Colonic mucosa (tissue), 4 donors: ENCODE measurements around the gene EPB41L2. TPM values are rescaled to one million over a fixed set of nuclear protein-coding genes. Genes with fewer than 3 reads are reported as not detected.
A peak's percentile ranks its signal among the peaks of the same experiment; 100 is the strongest.
"Not testable (repeated sequence)": the region's sequence is repeated elsewhere in the genome, so short reads cannot be mapped to it uniquely, and the experiment has no call there.

ENCODE experiments used
- DNase-seq: peaks from one replicate; pipeline ENCODE4 v3.0.0-alpha.2; 2020
- H3K27ac ChIP-seq: fragments of 200-600 bp; one replicate; pipeline ENCODE4 v1.8.0; 2021
- H3K27me3 ChIP-seq: fragments of 200-600 bp; one replicate; pipeline ENCODE4 v1.8.0; 2021
- H3K36me3 ChIP-seq: fragments of 200-600 bp; one replicate; pipeline ENCODE4 v1.8.0; 2021
- H3K4me1 ChIP-seq: fragments of 200-600 bp; one replicate; pipeline ENCODE4 v1.8.0; 2021; ENCODE audit warnings: mild to moderate bottlenecking
- H3K4me3 ChIP-seq: fragments of 200-600 bp; one replicate; pipeline ENCODE4 v1.8.0; 2021
- H3K9ac ChIP-seq, 2 donors: one replicate each; pipeline ENCODE4 v1.7.0; 2013; ENCODE audit warnings: control low read depth in 2 of 2, low read depth in 2 of 2, low read length in 2 of 2
- H3K9me3 ChIP-seq: fragments of 200-600 bp; one replicate; pipeline ENCODE4 v1.8.0; 2021
- intact Hi-C: fragments of 100-400 bp; cut with DNase I; formaldehyde crosslinking; loops from one replicate; pipeline ENCODE4 v1.14.1; 2022
- total RNA-seq, 2 donors: library from RNA; stranded (reverse); fragmentation: NEBNext Ultra II Directional in 1 of 2; extraction: Animal tissue kit (Norgen Biotek cat#: 25700) in 1 of 2; gene quantifications; one replicate each; pipeline ENCODE4 v1.2.1, GENCODE V29; 2021
- TF ChIP-seq, protein P1 (sequence below): fragments of 200-600 bp; IDR thresholded peaks from one replicate; pipeline ENCODE4 v1.8.0; 2022; ENCODE audit warnings: antibody characterized with exemption, mild to moderate bottlenecking
- donor health status: healthy.
- donor health status: DM: no; HTN: no; CAD: no.
- donor health status: DM: no; HTN: no; CAD: no.

EPB41L2 gene
- total RNA-seq, 2 donors from 2014 or later = 106 to 113 TPM

- Histone ChIP-seq H3K4me1 (no peaks in the 10 kb centered on the region), H3K27me3 (no peaks in the 10 kb centered on the region), H3K9me3 (no peaks in the 10 kb centered on the region), H3K36me3 (no peaks in the 10 kb centered on the region), H3K27ac (no peak overlapping the region), H3K4me3 (no peak overlapping the region), H3K9ac (no peak overlapping the region)
- intact Hi-C loops = no loop called here
- TF ChIP-seq, protein P1, sequence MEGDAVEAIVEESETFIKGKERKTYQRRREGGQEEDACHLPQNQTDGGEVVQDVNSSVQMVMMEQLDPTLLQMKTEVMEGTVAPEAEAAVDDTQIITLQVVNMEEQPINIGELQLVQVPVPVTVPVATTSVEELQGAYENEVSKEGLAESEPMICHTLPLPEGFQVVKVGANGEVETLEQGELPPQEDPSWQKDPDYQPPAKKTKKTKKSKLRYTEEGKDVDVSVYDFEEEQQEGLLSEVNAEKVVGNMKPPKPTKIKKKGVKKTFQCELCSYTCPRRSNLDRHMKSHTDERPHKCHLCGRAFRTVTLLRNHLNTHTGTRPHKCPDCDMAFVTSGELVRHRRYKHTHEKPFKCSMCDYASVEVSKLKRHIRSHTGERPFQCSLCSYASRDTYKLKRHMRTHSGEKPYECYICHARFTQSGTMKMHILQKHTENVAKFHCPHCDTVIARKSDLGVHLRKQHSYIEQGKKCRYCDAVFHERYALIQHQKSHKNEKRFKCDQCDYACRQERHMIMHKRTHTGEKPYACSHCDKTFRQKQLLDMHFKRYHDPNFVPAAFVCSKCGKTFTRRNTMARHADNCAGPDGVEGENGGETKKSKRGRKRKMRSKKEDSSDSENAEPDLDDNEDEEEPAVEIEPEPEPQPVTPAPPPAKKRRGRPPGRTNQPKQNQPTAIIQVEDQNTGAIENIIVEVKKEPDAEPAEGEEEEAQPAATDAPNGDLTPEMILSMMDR = no peak
- no peak for DNase-seq
Observed at GRCh38 chr6:130945401-130945919, 117.6 kb downstream of the EPB41L2 start.

- no peak for DNase-seq
- no peak overlapping the region for H3K9ac ChIP-seq
- no peaks in the 10 kb centered on the region for H3K27me3 ChIP-seq
- intact Hi-C loops = no loop called here
- no peaks in the 10 kb centered on the region for H3K4me1 ChIP-seq
- no peaks in the 10 kb centered on the region for H3K36me3 ChIP-seq
- H3K27ac ChIP-seq = no peak overlapping the region
- no peaks in the 10 kb centered on the region for H3K9me3 ChIP-seq
- TF ChIP-seq, protein P1 = no peak
- no peak overlapping the region for H3K4me3 ChIP-seq
Observed at GRCh38 chr6:130944486-130944885, 118.6 kb downstream of the EPB41L2 start.

GRCh38 chr6:130943738-130944137, 119.3 kb downstream of the EPB41L2 start:
- peak; percentile 66 for DNase-seq
- no peak overlapping the region for H3K4me3 ChIP-seq
- H3K27ac ChIP-seq = no peak overlapping the region
- TF ChIP-seq, protein P1 = no peak
- H3K27me3 ChIP-seq = no peaks in the 10 kb centered on the region
- intact Hi-C loops = no loop called here
- no peaks in the 10 kb centered on the region for H3K9me3 ChIP-seq
- peak overlapping the region in 1 of 2 donors; percentile 22 for H3K9ac ChIP-seq
- H3K4me1 ChIP-seq = no peaks in the 10 kb centered on the region
- no peaks in the 10 kb centered on the region for H3K36me3 ChIP-seq

DNA sequence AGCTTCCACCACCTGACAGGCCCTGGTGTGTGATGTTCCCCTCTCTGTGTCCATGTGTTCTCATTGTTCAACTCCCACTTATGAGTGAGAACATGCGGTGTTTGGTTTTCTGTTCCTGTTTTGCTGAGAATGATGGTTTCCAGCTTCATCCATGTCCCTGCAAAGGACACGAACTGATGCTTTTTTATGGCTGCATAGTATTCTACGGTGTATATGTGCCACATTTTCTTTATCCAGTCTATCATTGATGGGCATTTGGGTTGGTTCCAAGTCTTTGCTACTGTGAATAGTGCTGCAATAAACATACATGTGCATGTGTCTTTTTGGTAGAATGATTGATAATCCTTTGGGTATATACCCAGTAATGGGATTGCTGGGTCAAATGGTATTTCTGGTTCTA, 120.3 kb downstream of the EPB41L2 start:
- H3K9me3 ChIP-seq, H3K27me3 ChIP-seq, intact Hi-C loops, H3K4me3 ChIP-seq, H3K27ac ChIP-seq, H3K9ac ChIP-seq, H3K4me1 ChIP-seq, H3K36me3 ChIP-seq, DNase-seq: not testable (repeated sequence)

DNA sequence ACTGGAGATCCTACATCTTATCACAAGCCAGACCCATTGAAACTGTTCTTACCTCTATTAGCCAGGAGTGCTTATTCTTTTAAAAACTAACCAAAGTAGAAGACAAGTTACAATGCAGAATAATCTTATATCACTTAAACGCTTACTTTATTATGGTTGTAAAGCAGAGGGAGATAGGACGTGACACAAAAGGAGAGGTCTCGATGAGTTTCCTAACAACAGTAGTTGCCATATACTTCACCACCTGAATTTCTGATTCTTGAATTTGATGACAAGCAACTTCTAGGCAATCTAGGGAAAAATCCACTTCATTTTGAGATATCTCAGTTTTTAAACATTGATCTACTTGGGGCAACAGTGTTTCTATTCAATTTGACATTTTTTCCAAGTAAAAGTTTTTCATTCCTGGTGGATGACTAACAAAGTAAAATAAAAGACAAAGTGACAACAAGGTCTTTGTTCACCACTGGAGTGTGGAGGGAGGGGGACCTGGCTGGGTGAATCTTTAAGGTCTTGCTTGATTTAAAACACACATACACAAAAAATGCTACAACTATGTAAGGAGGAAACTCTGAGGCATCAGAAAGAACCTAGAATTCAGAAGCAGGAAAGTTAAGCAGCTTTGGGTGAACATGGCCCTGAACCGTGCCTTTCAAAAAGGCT, 125.0 kb downstream of the EPB41L2 start:
- Histone ChIP-seq H3K27me3 (no peaks in the 10 kb centered on the region), H3K27ac (no peak overlapping the region), H3K4me1 (peaks cover 5% of the 10 kb centered on the region), H3K9me3 (no peaks in the 10 kb centered on the region), H3K9ac (no peak overlapping the region), H3K4me3 (no peak overlapping the region), H3K36me3 (no peaks in the 10 kb centered on the region)
- TF ChIP-seq, protein P1 = no peak
- intact Hi-C loops = no loop called here
- no peak for DNase-seq

DNA sequence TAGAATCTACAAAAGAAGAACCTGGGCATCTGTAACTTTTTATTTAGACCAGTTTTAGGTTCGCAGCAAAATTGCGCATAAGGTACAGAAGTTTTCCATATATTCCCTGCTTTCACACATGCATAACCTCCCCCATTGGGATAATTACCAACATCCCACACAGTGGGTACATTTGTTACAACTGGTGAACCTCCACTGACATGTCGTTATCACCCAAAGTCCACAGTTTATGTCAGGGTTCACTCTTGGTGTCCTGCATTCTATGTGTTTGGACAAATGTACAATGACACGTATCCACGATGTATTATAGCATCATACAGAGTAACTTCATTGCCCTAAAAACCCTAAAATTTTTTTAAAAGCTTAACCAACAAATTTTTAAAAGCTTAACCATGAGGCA, 126.1 kb downstream of the EPB41L2 start:
- TF ChIP-seq, protein P1 = no peak
- Histone ChIP-seq H3K36me3 (no peaks in the 10 kb centered on the region), H3K4me3 (no peak overlapping the region), H3K27me3 (no peaks in the 10 kb centered on the region), H3K27ac (no peak overlapping the region), H3K9me3 (no peaks in the 10 kb centered on the region), H3K9ac (no peak overlapping the region), H3K4me1 (peaks cover 5% of the 10 kb centered on the region)
- intact Hi-C loops = no loop called here
- DNase-seq = no peak
